IPS-20b (cell line): ENCODE data around the gene NDRG3.
A peak's percentile ranks its signal among the peaks of the same experiment; 100 is the strongest.

ENCODE experiments used
- H3K27ac ChIP-seq: one replicate; pipeline ENCODE4 v1.5.1; 2013; ENCODE audit warnings: low read length
- H3K27me3 ChIP-seq: 2 replicates; pipeline ENCODE4 v1.6.1; 2013; ENCODE audit warnings: mild to moderate bottlenecking, low read length, inconsistent platforms; ENCODE audit not compliant: insufficient read depth
- H3K36me3 ChIP-seq: 2 replicates; pipeline ENCODE4 v1.6.1; 2013; ENCODE audit warnings: low read depth, mild to moderate bottlenecking, inconsistent platforms, low read length, moderate library complexity; ENCODE audit not compliant: insufficient read depth
- H3K4me1 ChIP-seq: 2 replicates; pipeline ENCODE4 v1.6.1; 2013; ENCODE audit warnings: mild to moderate bottlenecking, control low read depth, inconsistent platforms, low read length, moderate library complexity; ENCODE audit not compliant: insufficient read depth
- H3K4me3 ChIP-seq: 2 replicates; pipeline ENCODE4 v1.5.1; 2013; ENCODE audit warnings: mild to moderate bottlenecking, low read length, inconsistent platforms
- H3K9ac ChIP-seq: 2 replicates; pipeline ENCODE4 v1.6.1; 2013; ENCODE audit warnings: low read depth, mild to moderate bottlenecking, inconsistent platforms, low read length, moderate library complexity
- H3K9me3 ChIP-seq: 2 replicates; pipeline ENCODE4 v1.6.1; 2013; ENCODE audit warnings: mild to moderate bottlenecking, low read depth, low read length, inconsistent platforms; ENCODE audit not compliant: insufficient read depth

The NDRG3 gene

GRCh38 chr20:36745927-36746659 is at the start of gene NDRG3:
TSS of gene NDRG3 (minus strand) at chr20:36746090. CDS start at chr20:36721735, 24,355 bp downstream.
- H3K36me3 ChIP-seq = peaks cover 6% of the 10 kb centered on the region; the same call in 1 of the 2 replicates
- H3K27me3 ChIP-seq = peaks cover 5% of the 10 kb centered on the region; the same call in 1 of the 2 replicates
- H3K4me3 ChIP-seq = peak within 1 kb of the TSS; percentile 87
- H3K4me1 ChIP-seq = peaks cover 5% of the 10 kb centered on the region; the same call in 1 of the 2 replicates
- no peak within 1 kb of the TSS for H3K27ac ChIP-seq
- no peaks in the 10 kb centered on the region for H3K9me3 ChIP-seq
- H3K9ac ChIP-seq = peak within 1 kb of the TSS; percentile 77

GRCh38 chr20:36794116-36794474 is 48.2 kb upstream of the NDRG3 start:
- Histone ChIP-seq H3K27ac (no peak overlapping the region), H3K9ac (no peak overlapping the region), H3K27me3 (no peaks in the 10 kb centered on the region), H3K36me3 (peaks cover 69% of the 10 kb centered on the region), H3K4me3 (no peak overlapping the region), H3K4me1 (no peaks in the 10 kb centered on the region), H3K9me3 (no peaks in the 10 kb centered on the region)

GRCh38 chr20:36793294-36794115 is 47.6 kb upstream of the NDRG3 start:
- Histone ChIP-seq H3K9me3 (no peaks in the 10 kb centered on the region), H3K36me3 (peaks cover 67% of the 10 kb centered on the region), H3K27me3 (no peaks in the 10 kb centered on the region), H3K4me1 (no peaks in the 10 kb centered on the region), H3K27ac (no peak overlapping the region), H3K4me3 (no peak overlapping the region), H3K9ac (no peak overlapping the region)

GRCh38 chr20:36792422-36792821 is 46.5 kb upstream of the NDRG3 start:
- H3K27me3 ChIP-seq = no peaks in the 10 kb centered on the region
- H3K9me3 ChIP-seq = no peaks in the 10 kb centered on the region
- H3K4me1 ChIP-seq = no peaks in the 10 kb centered on the region
- H3K9ac ChIP-seq = no peak overlapping the region
- peaks cover 56% of the 10 kb centered on the region for H3K36me3 ChIP-seq
- no peak overlapping the region for H3K4me3 ChIP-seq
- no peak overlapping the region for H3K27ac ChIP-seq

- no peak overlapping the region for H3K9ac ChIP-seq
- no peaks in the 10 kb centered on the region for H3K9me3 ChIP-seq
- H3K4me3 ChIP-seq = no peak overlapping the region
- H3K4me1 ChIP-seq = no peaks in the 10 kb centered on the region
- H3K36me3 ChIP-seq = peaks cover 53% of the 10 kb centered on the region
- H3K27me3 ChIP-seq = no peaks in the 10 kb centered on the region
- no peak overlapping the region for H3K27ac ChIP-seq
Observed at GRCh38 chr20:36791862-36792261, 46.0 kb upstream of the NDRG3 start.

GRCh38 chr20:36786663-36787062 is 40.8 kb upstream of the NDRG3 start:
- H3K9ac ChIP-seq = no peak overlapping the region
- no peaks in the 10 kb centered on the region for H3K4me1 ChIP-seq
- H3K4me3 ChIP-seq = no peak overlapping the region
- no peaks in the 10 kb centered on the region for H3K9me3 ChIP-seq
- no peaks in the 10 kb centered on the region for H3K27me3 ChIP-seq
- H3K36me3 ChIP-seq = peaks cover 48% of the 10 kb centered on the region
- H3K27ac ChIP-seq = no peak overlapping the region

- H3K27me3 ChIP-seq = no peaks in the 10 kb centered on the region
- H3K36me3 ChIP-seq = peaks cover 44% of the 10 kb centered on the region
- H3K9ac ChIP-seq = no peak overlapping the region
- no peak overlapping the region for H3K27ac ChIP-seq
- no peaks in the 10 kb centered on the region for H3K9me3 ChIP-seq
- no peaks in the 10 kb centered on the region for H3K4me1 ChIP-seq
- no peak overlapping the region for H3K4me3 ChIP-seq
Observed at GRCh38 chr20:36786246-36786645, 40.4 kb upstream of the NDRG3 start.

- Histone ChIP-seq H3K9me3 (no peaks in the 10 kb centered on the region), H3K9ac (no peak overlapping the region), H3K4me3 (no peak overlapping the region), H3K4me1 (no peaks in the 10 kb centered on the region), H3K27ac (no peak overlapping the region), H3K27me3 (no peaks in the 10 kb centered on the region), H3K36me3 (peaks cover 44% of the 10 kb centered on the region)
Observed at GRCh38 chr20:36785308-36785707, 39.4 kb upstream of the NDRG3 start.

- Histone ChIP-seq H3K9ac (no peak overlapping the region), H3K27me3 (no peaks in the 10 kb centered on the region), H3K9me3 (no peaks in the 10 kb centered on the region), H3K27ac (no peak overlapping the region), H3K4me3 (no peak overlapping the region), H3K4me1 (no peaks in the 10 kb centered on the region), H3K36me3 (peaks cover 44% of the 10 kb centered on the region)
Observed at GRCh38 chr20:36784900-36785299, 39.0 kb upstream of the NDRG3 start.

GRCh38 chr20:36784116-36784515 is 38.2 kb upstream of the NDRG3 start:
- no peak overlapping the region for H3K9ac ChIP-seq
- H3K36me3 ChIP-seq = peaks cover 42% of the 10 kb centered on the region
- no peaks in the 10 kb centered on the region for H3K4me1 ChIP-seq
- no peaks in the 10 kb centered on the region for H3K9me3 ChIP-seq
- no peaks in the 10 kb centered on the region for H3K27me3 ChIP-seq
- H3K27ac ChIP-seq = no peak overlapping the region
- H3K4me3 ChIP-seq = no peak overlapping the region

- H3K27me3 ChIP-seq = no peaks in the 10 kb centered on the region
- H3K27ac ChIP-seq = no peak overlapping the region
- H3K9ac ChIP-seq = no peak overlapping the region
- H3K9me3 ChIP-seq = no peaks in the 10 kb centered on the region
- peaks cover 15% of the 10 kb centered on the region for H3K36me3 ChIP-seq
- peaks cover 3% of the 10 kb centered on the region; the same call in 1 of the 2 replicates for H3K4me1 ChIP-seq
- no peak overlapping the region for H3K4me3 ChIP-seq
Observed at GRCh38 chr20:36779656-36780025, 33.8 kb upstream of the NDRG3 start.
